ENCODE results near the gene FBF1. TPM values are rescaled to one million over a fixed set of nuclear protein-coding genes. Genes with fewer than 3 reads are reported as not detected.
A peak's percentile ranks its signal among the peaks of the same experiment; 100 is the strongest.
"Not testable (repeated sequence)": the region's sequence is repeated elsewhere in the genome, so short reads cannot be mapped to it uniquely, and the experiment has no call there.

The FBF1 gene
- total RNA-seq, 2 experiments from 2014 or later, result 13.2 to 16.2 TPM

- ATAC-seq (no peak), DNase-seq (no peak)
- intact Hi-C loops (cut with micrococcal nuclease), result no loop called here
- Mint-ChIP-seq H3K4me1 (ENCODE audit: low read depth) (peaks cover 31% of the 10 kb centered on the region), H3K9me3 (no peaks in the 10 kb centered on the region), H3K27ac (peak overlapping the region; percentile 11), H3K27me3 (no peaks in the 10 kb centered on the region), H3K36me3 (ENCODE audit: low read depth) (peaks cover 14% of the 10 kb centered on the region), H3K4me3 (peak overlapping the region; percentile 39)
- TF ChIP-seq, protein P1, sequence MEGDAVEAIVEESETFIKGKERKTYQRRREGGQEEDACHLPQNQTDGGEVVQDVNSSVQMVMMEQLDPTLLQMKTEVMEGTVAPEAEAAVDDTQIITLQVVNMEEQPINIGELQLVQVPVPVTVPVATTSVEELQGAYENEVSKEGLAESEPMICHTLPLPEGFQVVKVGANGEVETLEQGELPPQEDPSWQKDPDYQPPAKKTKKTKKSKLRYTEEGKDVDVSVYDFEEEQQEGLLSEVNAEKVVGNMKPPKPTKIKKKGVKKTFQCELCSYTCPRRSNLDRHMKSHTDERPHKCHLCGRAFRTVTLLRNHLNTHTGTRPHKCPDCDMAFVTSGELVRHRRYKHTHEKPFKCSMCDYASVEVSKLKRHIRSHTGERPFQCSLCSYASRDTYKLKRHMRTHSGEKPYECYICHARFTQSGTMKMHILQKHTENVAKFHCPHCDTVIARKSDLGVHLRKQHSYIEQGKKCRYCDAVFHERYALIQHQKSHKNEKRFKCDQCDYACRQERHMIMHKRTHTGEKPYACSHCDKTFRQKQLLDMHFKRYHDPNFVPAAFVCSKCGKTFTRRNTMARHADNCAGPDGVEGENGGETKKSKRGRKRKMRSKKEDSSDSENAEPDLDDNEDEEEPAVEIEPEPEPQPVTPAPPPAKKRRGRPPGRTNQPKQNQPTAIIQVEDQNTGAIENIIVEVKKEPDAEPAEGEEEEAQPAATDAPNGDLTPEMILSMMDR (IDR thresholded peaks at IDR 0.05), result no peak
- POLR2A ChIA-PET, result no interaction called here
- CTCF ChIA-PET, result interaction anchor here (1.0 to 2.4 kb wide), 5 partner anchors 21 to 115 kb away, joined by 3 to 6 read pairs (median 4); partner anchors contain the start of gene MRPL38
Measured at GRCh38 chr17:75976175-75976848, 35.5 kb upstream of the FBF1 start.

GRCh38 chr17:75975757-75976174 is 34.9 kb upstream of the FBF1 start:
- ATAC-seq (no peak), DNase-seq (no peak)
- ChIA-PET CTCF (interaction anchor here (1.5 to 2.4 kb wide), 2 partner anchors 20 to 29 kb away, joined by 5 to 6 read pairs; no protein-coding TSS in a partner anchor), POLR2A (interaction anchor here (1.0 kb wide), 1 partner anchor 35 kb away, joined by 3 read pairs; the partner anchor contains the start of gene FBF1)
- peak overlapping the region; percentile 39 for H3K27ac Mint-ChIP-seq
- intact Hi-C loops (cut with micrococcal nuclease), result no loop called here
- H3K4me3 Mint-ChIP-seq, result no peak overlapping the region
- TF ChIP-seq, protein P1 (IDR thresholded peaks at IDR 0.05), result no peak
- H3K9me3 Mint-ChIP-seq, result no peaks in the 10 kb centered on the region
- peaks cover 16% of the 10 kb centered on the region for H3K36me3 Mint-ChIP-seq (ENCODE audit: low read depth)
- H3K4me1 Mint-ChIP-seq (ENCODE audit: low read depth), result peaks cover 29% of the 10 kb centered on the region
- no peaks in the 10 kb centered on the region for H3K27me3 Mint-ChIP-seq

DNA sequence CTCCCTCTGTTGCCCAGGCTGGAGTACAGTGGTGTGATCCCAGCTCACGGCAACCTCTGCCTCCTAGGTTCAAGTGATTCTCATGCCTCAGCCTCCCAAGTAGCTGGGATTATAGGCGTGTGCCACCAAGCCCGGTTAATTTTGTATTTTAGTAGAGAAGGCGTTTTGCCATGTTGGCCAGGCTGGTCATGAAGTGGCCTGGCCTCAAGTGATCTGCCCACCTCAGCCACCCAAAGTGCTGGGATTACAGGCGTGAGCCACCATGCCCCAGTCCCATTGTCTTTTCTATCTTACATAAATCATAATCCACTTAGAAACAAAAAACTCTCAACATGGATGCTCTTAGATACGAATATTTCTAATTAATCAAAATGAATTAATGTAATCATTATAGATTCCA is 34.3 kb upstream of the FBF1 start:
- H3K27me3 Mint-ChIP-seq; ATAC-seq; H3K27ac Mint-ChIP-seq; H3K4me3 Mint-ChIP-seq; H3K9me3 Mint-ChIP-seq; intact Hi-C loops (cut with micrococcal nuclease); DNase-seq: not testable (repeated sequence)
- Mint-ChIP-seq H3K36me3 (ENCODE audit: low read depth) (peaks cover 16% of the 10 kb centered on the region), H3K4me1 (ENCODE audit: low read depth) (peaks cover 26% of the 10 kb centered on the region)
- ChIA-PET POLR2A (interaction anchor here (1.0 kb wide), 1 partner anchor 35 kb away, joined by 3 read pairs; the partner anchor contains the start of gene FBF1), CTCF (interaction anchor here (2.4 kb wide), 1 partner anchor 30 kb away, joined by 6 read pairs; no protein-coding TSS in a partner anchor)

DNA sequence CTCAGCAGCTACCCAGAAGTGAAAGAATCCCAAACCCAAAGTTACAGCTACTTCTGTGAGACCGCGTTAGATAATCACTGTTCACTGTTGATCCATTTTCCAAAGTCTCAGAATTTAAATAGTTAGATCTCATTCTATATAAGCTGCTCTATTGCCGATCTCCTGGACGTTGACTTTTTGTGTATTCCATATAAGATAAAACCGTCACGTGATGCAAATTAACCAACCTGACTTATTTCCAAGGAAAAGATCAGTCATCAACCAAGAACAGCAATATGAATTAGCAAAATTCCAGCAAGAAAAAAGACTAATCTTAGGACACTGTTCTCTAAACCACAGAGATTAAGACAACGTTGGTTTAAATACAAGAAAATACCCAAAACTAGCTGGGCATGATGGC is 29.8 kb upstream of the FBF1 start:
- Mint-ChIP-seq H3K9me3 (no peaks in the 10 kb centered on the region), H3K27ac (no peak overlapping the region), H3K27me3 (no peaks in the 10 kb centered on the region), H3K4me3 (no peak overlapping the region), H3K4me1 (ENCODE audit: low read depth) (peaks cover 6% of the 10 kb centered on the region), H3K36me3 (ENCODE audit: low read depth) (peaks cover 12% of the 10 kb centered on the region)
- POLR2A ChIA-PET, result no interaction called here
- TF ChIP-seq, protein P1 (IDR thresholded peaks at IDR 0.05), result no peak
- ATAC-seq (no peak), DNase-seq (no peak)
- intact Hi-C loops (cut with micrococcal nuclease), result no loop called here
- CTCF ChIA-PET, result no interaction called here

DNA sequence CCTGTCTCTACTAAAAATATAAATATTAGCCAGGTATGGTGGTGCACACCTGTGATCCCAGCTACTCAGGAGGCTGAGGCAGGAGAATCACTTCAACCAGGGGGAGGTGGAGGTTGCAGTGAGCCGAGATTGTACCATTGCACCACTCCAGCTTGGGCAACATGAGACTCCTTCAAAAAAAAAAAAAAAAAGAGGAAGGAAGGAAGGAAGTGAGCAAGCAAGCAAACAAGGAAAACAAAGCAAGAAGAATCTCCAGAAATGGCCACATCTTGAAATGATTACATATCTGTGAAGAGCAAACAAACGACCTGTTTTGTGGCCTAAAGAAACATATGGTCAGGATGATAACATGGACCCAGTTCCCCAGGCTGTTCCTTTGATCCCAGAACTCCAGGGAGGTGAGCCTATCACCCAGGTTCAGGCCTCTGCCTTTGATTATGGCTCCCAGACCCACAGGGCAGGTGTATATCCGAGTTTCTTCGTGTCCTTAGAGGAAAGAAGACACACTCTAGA is 29.2 kb upstream of the FBF1 start:
- TF ChIP-seq, protein P1 (IDR thresholded peaks at IDR 0.05), result no peak
- H3K27me3 Mint-ChIP-seq, result no peaks in the 10 kb centered on the region
- POLR2A ChIA-PET, result no interaction called here
- H3K9me3 Mint-ChIP-seq, result no peaks in the 10 kb centered on the region
- intact Hi-C loops (cut with micrococcal nuclease), result no loop called here
- no peak overlapping the region for H3K27ac Mint-ChIP-seq
- no peak overlapping the region for H3K4me3 Mint-ChIP-seq
- peaks cover 4% of the 10 kb centered on the region for H3K4me1 Mint-ChIP-seq (ENCODE audit: low read depth)
- CTCF ChIA-PET, result interaction anchor here (1.1 kb wide), 1 partner anchor 32 kb away, joined by 3 read pairs; no protein-coding TSS in a partner anchor
- no peak for DNase-seq
- H3K36me3 Mint-ChIP-seq (ENCODE audit: low read depth), result peaks cover 12% of the 10 kb centered on the region
- no peak for ATAC-seq

DNA sequence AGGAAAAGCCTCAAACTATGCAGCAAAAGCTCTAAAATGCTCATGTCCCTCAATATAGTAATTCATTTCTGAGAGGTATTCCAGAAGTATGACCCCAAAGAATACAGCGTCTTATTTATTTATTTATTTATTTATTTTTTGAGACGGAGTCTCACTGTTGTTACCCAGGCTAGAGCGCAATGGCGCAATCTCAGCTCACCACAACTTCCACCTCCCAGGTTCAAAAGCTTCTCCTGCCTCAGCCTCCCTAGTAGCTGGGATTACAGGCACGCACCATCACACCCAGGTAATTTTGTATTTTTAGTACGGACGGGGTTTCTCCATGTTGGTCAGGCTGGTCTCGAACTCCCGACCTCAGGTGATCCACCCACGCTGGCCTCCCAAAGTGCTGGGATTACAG is 28.2 kb upstream of the FBF1 start:
- H3K9me3 Mint-ChIP-seq; DNase-seq; intact Hi-C loops (cut with micrococcal nuclease); H3K27me3 Mint-ChIP-seq; H3K4me1 Mint-ChIP-seq (ENCODE audit: low read depth); H3K27ac Mint-ChIP-seq; H3K4me3 Mint-ChIP-seq; ATAC-seq: not testable (repeated sequence)
- POLR2A ChIA-PET, result interaction anchor here (0.7 kb wide), 1 partner anchor 74 kb away, joined by 3 read pairs; no protein-coding TSS in a partner anchor
- CTCF ChIA-PET, result interaction anchor here (0.6 to 1.3 kb wide), 3 partner anchors 33 to 42 kb away, joined by 3 to 4 read pairs (median 3); no protein-coding TSS in a partner anchor
- peaks cover 12% of the 10 kb centered on the region for H3K36me3 Mint-ChIP-seq (ENCODE audit: low read depth)

All from activated CD8-positive, alpha-beta T cell treated with anti-CD3 and anti-CD28 coated beads for 36 hours (primary cell).